ENCODE measurements around the gene ENTPD6.

Gene ENTPD6

DNA sequence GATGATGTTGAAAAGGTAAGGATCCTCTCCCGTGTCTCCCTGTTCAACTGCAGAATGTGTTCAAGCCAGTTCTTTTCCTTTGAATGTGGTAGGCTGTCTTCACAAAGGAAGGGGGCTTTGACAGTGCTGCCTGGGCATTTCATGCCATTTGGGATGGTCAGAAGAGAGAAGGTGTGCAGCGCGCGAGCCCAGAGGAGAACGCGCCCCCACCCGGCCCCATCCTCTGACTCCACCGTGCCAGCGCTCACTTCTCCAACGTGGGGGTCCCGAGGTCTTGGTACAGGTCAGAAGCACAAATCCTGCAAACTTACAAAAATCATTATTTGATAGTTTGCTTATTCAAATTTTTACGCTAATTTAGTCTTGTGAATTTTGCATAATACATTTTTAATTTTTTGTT, 14.4 kb downstream of the ENTPD6 start:
- no peak for DNase-seq

DNA sequence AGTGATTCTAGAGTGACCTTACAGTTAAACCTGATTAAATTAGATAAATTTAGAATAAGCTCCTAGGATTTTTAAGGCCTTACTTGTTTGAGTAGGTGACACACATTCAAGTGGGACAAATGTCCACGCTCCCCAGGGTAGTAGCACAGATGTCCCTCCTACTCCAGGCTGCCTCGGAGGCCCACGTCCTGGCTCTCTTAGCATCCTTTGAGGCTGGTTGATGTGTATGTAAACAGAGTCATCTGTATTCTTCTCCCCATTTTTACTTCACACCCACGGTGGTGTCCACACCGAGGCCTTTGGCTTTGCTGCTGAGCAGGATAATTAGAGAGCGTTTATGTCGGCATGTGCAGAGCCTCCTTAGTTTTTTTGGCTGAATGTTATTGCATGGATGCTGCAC, 15.8 kb downstream of the ENTPD6 start:
- DNase-seq: no peak

DNA sequence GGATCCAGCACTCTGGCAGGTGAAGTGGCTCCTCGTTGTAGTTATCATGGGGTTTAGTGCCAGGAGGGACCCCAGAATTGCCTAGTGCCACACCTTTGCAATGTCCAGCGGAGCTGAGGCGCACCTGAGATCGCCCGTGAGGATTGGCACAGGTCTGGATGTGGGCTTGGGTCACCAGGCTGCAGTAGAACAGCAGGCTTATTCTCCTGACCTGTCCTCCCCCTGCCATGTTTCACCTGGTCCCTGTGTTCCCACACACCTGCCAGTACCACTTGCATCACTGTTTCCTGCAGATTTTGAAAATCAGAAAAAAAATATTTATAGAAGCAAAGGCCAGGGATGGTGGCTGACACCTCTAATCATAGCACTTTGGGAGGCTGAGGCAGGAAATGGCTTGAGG, 16.7 kb downstream of the ENTPD6 start:
- DNase-seq: no peak

DNA sequence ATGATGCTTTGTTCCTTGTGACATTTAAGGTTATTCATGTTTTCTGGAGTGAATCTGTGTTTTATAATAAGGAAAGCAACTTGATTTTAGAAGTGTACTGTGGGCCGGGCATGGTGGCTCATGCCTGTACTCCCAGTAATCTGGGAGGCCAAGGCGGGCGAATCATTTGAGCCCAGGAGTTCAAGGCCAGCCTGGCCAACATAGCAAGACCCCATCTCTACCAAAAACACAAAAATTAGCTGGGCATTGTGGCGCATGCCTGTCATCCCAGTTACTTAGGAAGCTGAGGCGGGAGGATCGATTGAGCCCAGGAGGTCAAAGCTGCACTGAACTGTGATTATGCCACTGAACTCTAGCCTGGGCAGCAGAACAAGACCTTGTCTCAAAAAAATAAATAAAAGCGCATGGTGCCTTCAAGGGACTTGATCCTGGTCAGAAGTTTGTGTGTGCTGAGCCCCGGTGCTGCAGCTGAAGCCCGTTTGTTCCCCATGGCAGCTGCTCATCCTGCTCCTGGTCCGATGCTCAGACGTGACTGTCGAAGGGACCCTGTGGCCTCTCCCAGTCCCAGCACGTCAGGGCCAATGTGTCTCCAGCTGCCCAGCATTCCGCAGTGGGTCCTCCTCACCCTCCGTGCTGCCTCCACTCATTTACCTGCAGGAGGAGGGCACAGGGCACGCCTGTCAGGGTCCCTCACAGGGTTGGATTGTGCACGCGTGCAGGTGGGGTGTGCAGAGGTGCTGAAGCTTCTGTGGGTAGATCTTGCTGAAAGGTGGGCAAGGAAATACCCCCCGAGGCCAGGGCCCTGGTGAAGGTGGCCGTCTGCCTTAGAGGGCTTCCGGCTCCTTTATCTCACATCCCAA, 18.3 kb downstream of the ENTPD6 start:
- DNase-seq: no peak

DNA sequence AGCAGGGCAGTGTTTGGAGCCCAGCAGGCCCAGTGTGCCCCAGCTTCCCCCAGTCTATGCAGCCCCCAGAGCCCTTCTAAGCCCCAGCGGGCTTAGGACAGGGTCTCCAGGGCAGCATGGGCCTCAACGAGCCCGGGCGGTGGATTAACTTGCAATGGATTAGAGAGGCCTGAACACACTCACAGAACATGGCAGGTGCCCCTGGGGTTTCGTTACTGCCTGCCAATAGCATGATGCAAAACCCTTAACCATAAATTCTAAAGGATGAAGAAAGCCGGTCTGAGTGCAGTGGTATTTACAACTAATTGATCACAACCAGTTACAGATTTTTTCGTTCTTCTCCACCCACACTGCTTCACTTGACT, 18.9 kb downstream of the ENTPD6 start:
- no peak for DNase-seq

DNA sequence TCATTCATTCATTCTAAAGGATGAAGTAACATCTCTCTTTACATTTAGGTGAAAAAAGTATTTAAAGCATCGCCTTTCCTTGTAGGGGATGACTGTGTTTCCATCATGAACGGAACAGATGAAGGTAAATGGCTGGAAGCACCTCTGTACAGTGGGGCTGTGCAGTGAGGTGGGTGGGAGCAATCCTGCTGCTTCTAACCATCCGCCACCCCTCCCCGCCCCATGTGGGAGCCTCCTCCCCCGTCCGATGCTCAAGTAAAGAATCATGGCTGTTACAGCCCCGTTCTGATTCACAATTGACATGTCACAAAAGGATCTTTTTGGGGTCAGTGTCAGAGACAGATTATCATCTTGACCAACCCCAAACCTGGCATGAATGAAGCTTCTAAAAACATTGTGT, 19.3 kb downstream of the ENTPD6 start:
- DNase-seq: no peak

DNA sequence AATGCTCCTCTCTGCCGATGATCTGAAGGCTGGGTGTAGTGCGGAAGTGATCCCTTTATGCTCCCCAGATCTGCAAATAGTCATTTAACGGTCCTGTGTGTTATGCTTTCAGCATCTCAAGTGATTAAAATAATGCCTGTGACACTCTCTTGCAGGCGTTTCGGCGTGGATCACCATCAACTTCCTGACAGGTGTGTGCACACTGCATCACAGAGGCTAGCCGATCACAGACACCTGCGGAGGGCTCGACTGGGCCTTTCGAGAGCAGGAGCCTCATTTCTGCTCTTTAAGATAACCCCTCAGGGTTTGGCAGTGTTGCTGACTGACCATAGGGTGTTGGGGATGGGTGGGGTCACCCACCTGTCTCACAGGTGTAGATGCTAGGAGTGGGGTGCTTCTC, 20.0 kb downstream of the ENTPD6 start:
- DNase-seq: no peak

DNA sequence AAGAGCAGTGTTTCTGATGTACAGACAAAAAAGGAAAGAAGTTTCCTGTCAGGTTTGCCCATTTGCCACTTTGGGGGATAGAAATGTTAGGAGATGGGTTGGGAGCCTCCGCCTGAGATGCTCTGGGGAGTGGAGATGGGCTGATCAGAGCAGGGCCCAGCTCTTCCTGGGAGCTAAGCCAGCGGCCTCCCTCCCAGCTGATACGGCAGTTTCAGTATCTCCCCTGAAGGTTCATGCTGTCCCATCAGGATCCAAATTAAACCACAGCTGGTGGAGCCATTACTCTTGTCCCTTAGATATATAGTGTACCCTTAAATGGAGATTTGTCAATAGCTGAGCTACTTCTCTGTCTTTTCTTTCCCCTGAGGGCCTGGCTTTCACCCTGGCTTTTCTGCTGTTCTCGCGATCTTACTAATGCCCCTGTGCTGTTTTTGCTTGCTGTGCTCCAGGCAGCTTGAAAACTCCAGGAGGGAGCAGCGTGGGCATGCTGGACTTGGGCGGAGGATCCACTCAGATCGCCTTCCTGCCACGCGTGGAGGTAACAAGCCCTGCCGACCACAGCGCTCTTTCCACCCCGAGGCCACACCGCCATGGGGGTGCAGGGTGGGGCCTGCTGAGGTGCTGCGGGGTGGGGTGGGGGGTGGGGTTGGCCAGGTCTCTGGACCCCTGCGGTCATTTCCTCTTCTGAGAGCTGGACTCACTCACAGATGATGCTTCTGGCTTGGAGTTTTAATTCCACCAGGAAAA, 20.9 kb downstream of the ENTPD6 start:
- DNase-seq: no peak

DNA sequence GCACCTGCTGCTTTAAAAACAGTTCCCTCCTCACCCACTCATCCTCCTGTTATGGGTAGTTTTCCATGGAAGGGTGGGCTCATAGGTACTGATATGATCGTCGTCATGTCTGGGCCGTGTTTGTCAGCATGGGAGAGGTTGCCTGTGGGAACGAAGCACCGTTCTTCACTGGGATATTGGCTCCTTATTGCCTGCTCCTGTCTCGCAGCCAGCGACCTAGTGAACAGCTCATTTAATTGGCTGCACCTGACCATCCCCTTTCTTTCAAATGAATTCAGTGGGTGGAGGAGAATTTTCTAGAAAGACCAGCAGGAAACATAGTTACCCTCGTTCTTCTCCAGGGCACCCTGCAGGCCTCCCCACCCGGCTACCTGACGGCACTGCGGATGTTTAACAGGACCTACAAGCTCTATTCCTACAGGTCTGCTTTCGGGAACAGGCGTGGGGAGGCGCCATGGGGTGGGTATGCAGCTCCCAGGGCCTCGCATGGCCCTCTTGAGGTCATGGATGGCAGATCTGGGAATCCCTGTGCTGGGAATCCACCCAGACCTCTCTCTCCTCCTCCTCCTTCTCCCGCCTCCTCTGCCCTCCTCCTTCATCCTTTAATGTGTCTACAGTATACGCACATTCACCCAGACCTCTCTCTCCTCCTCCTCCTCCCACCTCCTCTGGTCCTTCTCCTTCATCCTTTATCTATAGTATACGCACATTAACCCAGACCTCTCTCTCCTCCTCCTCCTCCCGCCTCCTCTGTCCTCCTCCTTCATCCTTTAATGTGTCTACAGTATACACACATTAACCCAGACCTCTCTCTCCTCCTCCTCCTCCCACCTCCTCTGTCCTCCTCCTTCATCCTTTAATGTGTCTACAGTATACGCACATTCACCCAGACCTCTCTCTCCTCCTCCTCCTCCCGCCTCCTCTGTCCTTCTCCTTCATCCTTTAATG, 21.9 kb downstream of the ENTPD6 start:
- no peak for DNase-seq

DNA sequence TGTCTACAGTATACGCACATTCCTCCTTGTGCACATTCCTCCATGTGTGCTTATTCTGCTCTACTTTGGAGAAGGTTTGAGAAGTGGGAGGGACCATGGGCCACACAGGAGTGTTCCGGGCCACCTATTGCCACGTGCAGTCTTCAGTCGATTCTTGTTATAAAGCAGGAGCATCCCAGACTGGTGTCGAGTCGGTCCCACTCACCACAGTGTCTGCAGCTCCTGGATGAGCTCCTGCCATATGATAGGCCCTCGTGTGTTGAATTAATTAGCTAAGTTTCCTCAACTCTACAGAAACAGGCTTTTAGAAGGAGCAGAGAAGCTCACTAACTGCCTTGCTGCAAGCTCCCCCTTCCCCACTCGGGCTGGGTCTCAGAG, 22.6 kb downstream of the ENTPD6 start:
- DNase-seq: no peak

DNA sequence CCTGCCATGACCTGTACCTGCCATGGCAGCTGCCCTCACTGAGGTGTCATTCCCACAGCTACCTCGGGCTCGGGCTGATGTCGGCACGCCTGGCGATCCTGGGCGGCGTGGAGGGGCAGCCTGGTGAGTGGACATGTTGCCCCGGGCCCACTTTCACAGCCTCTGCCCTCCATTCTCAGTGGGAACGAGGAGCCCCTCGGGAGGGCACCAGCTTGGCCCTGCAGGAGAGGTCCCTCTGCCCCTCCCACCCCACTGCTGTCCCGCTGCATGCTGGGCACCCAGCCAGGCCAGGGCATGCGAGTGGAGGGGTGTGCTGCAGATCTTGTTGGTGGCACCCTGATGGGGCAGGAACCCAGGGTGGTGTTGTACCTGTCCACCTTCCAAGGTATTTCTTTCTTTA, 23.0 kb downstream of the ENTPD6 start:
- DNase-seq: no peak

DNA sequence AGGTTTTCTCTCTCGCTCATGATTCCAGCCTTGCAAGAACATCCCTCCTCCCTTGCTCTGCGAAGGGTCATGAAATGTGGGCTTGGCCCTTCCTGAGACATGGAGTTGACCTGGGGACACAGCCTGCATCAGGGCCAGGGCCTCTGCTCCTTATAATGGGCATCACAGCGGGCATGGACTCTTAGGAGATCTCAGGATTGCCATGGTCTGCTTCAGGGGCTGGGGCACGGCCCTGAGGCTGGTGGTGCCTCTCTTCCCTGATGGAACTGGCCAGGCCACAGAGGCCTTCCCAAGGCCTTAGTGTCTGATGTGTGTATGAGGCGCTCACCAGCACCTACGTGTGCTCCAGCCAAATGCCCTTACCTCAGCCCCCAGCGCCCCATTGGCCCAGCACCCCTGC, 23.9 kb downstream of the ENTPD6 start:
- DNase-seq: no peak

DNA sequence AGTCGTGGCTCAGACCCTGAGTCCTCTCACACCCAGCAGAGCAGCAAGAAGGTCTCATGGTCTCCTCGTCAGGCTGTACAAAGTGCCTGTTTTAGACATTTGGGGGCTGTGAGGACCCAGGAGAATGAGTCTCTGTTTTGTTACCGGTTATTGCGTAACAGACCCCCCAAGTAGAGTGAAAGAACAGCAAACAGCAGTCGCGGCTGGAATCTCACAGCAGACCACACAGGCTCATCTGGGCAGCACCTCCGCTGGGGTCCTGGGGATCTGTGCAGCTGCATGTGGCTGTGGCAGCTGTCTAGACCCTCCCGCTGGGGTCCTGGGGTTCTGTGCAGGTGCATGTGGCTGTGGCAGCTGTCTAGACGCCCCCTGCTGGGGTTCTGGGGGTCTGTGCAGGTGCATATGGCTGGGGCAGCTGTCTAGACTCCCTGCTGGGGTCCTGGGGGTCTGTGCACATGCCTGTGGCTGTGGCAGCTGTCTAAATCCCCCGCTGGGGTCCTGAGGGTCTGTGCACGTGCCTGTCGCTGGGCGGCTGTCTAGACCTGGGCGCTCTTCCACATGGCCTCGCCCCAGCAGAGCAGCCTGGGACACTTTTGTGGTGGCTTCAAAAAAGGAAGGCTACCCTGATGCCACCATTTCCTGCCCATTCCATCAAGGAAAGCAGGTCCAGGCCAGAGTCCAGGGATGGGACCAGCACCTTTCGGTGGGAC, 24.7 kb downstream of the ENTPD6 start:
- DNase-seq: peak; percentile 7

DNA sequence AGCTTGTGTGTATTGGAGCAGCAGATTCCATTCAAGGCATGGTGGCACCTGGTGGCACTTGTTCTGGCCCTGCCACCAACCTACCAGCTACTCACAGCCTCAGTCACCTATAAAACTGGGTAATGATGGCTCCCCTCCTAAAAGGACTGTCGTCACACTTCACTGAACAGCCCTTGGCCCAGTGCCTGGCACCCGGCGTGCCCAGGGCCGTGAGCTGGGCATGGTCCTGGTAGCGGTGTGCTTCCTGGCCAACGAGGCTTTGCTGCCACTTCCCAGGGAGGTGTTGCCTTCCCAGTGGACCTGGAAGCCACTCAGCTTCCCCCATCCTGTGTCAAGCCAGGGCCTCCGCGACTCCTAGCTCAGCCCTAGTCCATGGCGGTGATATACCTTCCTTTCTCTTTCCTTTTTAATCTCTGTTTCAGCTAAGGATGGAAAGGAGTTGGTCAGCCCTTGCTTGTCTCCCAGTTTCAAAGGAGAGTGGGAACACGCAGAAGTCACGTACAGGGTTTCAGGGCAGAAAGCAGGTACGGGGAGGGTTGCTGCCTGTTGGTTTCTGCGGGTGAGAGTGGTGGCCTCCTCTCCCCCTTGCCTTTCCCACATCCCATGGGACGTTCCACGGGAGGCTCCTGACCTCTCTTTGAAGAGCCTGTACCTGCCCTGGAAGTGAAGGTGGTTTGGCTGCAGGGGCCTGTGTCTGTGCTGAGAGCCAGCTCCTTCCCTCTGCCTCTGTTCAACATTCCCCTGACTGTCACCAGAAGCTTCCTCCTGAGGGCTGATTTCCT, 25.5 kb downstream of the ENTPD6 start:
- DNase-seq: no peak

DNA sequence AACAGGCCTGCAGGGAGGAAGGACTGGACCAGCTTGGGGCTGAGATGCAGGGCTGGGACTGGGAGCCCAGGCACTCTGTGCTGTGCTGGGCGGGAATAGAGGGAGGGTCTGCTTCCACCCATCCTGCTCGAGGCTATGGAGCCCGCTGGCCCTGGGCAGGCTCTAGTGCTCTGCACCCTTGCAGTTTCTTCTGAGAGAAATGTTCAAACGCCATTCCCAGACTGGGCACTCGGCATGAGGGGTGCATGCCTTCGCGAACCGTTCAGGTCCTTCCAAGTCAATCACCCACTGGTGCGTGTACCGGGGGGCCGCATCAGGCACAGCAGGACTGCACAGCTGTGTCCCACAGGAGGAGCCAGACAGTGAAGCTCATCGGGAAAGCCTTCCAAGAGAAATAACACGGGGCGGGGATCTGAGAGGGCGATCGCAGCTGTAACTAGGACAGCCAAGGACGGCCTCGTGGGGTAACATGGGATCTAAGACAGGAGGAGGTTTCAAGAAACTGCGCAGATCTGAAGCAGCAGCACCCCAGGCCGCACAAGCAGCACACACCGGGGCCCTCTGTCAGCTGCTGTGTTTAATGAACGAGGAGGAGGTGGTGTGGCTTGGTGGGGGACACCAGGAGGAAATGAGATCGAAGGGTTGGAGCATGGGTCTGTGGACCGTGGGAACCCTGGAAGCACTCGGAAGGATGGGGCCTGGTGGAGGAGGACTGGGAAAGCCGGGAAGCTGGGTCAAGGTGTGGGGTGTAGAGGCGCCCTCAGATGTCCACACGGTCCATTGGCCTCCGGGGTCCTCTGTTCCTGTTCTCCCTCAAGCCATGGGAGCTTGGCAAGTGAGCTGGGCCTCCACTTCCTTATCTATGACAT, 26.3 kb downstream of the ENTPD6 start:
- no peak for DNase-seq

DNA sequence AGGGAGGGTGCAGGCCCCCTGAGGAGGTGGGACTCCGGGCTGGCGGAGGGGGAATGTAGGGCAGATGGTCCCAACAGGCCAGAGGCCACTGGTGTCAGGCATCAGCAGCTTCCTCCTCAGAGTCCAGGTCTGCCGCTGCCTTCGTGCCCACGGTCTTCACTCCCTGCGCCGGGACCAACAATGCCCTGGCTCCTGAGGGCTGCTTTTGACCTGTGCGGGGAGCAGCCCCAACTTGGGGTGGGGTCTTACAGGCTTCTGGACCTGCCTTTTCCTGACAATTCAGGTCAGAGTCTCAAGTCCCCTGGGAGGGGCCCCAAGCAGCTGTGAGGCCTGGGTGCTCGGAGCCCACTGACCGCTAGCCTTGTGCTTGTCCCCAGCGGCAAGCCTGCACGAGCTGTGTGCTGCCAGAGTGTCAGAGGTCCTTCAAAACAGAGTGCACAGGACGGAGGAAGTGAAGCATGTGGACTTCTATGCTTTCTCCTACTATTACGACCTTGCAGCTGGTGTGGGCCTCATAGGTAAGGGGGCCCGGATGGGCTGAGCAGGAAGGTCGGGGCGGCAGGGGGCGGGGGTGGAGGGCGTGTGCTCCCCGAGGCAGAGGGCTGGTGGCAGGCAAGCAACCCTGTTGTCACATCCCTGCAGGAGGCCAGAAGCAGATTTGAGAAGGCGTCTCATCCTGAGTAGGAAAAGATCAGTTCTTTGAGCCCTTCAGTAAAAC, 27.1 kb downstream of the ENTPD6 start:
- no peak for DNase-seq

DNA sequence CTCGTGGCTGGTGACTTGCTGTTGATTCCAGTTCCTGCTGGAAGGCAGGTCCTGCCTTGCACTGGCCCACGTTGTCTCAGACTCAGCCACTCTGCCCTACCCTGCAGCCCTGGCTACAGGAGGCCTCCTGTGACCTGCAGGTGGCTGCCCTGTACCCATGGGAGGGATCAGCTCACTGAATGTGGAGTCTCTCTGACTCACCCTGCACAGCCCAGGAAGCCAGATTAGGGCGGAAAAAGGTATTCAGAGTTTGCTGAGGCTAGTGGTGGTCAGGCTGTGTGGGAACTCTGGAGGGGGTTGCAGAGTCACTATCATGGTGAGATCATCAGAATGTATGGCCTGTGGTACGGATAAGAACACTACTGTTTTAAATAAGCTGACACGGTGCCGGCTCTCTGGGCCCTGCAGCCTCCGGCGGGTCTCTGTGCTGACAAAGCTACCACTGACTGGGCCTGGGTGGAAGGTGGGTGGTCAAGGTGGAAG, 27.7 kb downstream of the ENTPD6 start:
- no peak for DNase-seq

DNA sequence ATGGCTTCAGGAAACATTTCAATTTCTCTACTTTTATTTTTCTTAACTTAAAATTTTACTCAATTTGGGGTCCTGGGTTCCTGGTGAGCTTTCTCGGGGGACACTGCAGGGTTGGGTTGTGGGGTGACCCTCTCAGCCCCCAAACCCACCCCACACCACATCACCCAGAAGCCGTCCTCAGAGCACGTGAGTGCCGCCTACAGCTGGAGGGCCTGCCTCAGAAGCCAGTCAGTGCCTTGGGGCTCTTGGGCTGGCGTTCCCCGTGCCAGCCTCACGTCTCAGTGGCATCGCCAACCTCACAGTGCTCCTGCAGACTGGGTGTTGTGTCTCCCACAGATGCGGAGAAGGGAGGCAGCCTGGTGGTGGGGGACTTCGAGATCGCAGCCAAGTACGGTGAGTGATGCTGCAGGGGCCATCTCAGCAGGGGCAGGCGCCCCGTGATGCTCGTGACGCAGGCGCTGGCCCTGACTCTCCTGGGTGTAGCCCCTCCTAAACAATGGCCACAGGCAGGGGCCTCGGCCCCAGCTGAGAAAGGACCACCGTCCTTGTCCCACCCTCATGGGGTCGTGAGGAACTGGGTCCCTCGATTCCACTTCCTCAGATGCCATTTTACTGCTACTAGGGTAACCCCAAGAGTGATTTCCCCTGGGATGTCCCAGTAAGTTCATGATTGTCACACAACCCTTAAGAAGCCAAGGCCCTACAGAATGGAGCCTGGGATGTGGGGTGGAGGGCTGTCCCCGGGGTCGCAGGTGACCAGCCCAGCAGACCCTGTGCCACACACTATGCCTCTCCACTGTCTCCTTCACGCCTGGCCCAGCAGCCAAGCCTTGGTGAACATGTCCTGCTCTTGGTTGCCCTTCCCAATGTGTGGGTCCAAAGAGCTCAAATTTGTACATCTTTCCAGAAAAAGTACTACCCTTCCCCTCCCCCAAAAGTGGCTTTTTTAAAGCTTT, 28.5 kb downstream of the ENTPD6 start:
- DNase-seq: no peak

DNA sequence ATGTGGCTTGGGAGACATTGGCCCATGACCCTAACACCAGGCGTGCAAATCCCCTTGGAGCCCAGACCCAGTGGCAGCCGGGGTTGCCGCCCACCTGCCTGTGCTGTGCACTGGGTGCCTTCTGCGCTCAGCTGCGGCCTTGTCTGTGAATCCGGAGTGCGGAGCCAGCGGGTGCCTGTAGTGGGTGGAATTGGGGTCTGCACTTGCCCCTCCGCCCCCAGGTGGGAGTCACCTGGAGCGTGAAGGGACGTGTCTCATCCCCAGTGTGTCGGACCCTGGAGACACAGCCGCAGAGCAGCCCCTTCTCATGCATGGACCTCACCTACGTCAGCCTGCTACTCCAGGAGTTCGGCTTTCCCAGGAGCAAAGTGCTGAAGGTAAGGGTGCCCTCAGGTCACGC, 29.4 kb downstream of the ENTPD6 start:
- DNase-seq: no peak

All from CD4-positive, alpha-beta T cell treated with Interleukin-12 subunit alpha and Interleukin-12 subunit beta, for 1 hour (primary cell).